HG02678 (cell line): ENCODE results near the gene INPP5D.
A peak's percentile ranks its signal among the peaks of the same experiment; 100 is the strongest.

Source experiments
- ATAC-seq: cut with Tn5 transposase; IDR thresholded peaks from one replicate; pipeline ENCODE4 v1.9.1; 2021; ENCODE audit warnings: mild to moderate bottlenecking, moderate library complexity; ENCODE audit not compliant: unreplicated experiment

INPP5D gene

GRCh38 chr2:233075141-233075965 is 15.2 kb downstream of the INPP5D start:
- peak; percentile 16 for ATAC-seq

- ATAC-seq: peak; percentile 68
Observed at GRCh38 chr2:233075966-233076339, 15.8 kb downstream of the INPP5D start.

- ATAC-seq: no peak
Observed at GRCh38 chr2:233076749-233077148, 16.6 kb downstream of the INPP5D start.

GRCh38 chr2:233079473-233079877 is 19.3 kb downstream of the INPP5D start:
- ATAC-seq: peak; percentile 34

- ATAC-seq: no peak
Observed at GRCh38 chr2:233079953-233080835, 20.1 kb downstream of the INPP5D start.

- ATAC-seq: no peak
Observed at GRCh38 chr2:233080836-233081229, 20.7 kb downstream of the INPP5D start.

GRCh38 chr2:233081232-233081730 is 21.1 kb downstream of the INPP5D start:
- ATAC-seq: no peak

GRCh38 chr2:233081731-233082221 is 21.6 kb downstream of the INPP5D start:
- peak; percentile 1 for ATAC-seq

GRCh38 chr2:233082222-233082930 is 22.2 kb downstream of the INPP5D start:
- ATAC-seq: peak; percentile 41

- no peak for ATAC-seq
Observed at GRCh38 chr2:233082931-233083755, 23.0 kb downstream of the INPP5D start.

GRCh38 chr2:233083782-233084181 is 23.6 kb downstream of the INPP5D start:
- no peak for ATAC-seq

- peak; percentile 28 for ATAC-seq
Observed at GRCh38 chr2:233084488-233084887, 24.3 kb downstream of the INPP5D start.

GRCh38 chr2:233085037-233085838 is 25.1 kb downstream of the INPP5D start:
- no peak for ATAC-seq

- ATAC-seq: no peak
Observed at GRCh38 chr2:233085839-233086150, 25.7 kb downstream of the INPP5D start.

GRCh38 chr2:233087713-233088112 is 27.6 kb downstream of the INPP5D start:
- ATAC-seq: no peak

- no peak for ATAC-seq
Observed at GRCh38 chr2:233088972-233089345, 28.8 kb downstream of the INPP5D start.

- no peak for ATAC-seq
Observed at GRCh38 chr2:233089851-233090250, 29.7 kb downstream of the INPP5D start.

GRCh38 chr2:233090879-233091278 is 30.7 kb downstream of the INPP5D start:
- ATAC-seq: no peak

- no peak for ATAC-seq
Observed at GRCh38 chr2:233091595-233092375, 31.6 kb downstream of the INPP5D start.
